HG03442 (cell line): ENCODE results near the gene FAM228B.

Experiments
- ATAC-seq: cut with Tn5 transposase; IDR thresholded peaks from one replicate; pipeline ENCODE4 v1.9.1; 2021; ENCODE audit warnings: mild to moderate bottlenecking, moderate library complexity; ENCODE audit not compliant: unreplicated experiment

The FAM228B gene

GRCh38 chr2:24200799-24201198 is 77.5 kb downstream of the FAM228B start:
- ATAC-seq: no peak

DNA sequence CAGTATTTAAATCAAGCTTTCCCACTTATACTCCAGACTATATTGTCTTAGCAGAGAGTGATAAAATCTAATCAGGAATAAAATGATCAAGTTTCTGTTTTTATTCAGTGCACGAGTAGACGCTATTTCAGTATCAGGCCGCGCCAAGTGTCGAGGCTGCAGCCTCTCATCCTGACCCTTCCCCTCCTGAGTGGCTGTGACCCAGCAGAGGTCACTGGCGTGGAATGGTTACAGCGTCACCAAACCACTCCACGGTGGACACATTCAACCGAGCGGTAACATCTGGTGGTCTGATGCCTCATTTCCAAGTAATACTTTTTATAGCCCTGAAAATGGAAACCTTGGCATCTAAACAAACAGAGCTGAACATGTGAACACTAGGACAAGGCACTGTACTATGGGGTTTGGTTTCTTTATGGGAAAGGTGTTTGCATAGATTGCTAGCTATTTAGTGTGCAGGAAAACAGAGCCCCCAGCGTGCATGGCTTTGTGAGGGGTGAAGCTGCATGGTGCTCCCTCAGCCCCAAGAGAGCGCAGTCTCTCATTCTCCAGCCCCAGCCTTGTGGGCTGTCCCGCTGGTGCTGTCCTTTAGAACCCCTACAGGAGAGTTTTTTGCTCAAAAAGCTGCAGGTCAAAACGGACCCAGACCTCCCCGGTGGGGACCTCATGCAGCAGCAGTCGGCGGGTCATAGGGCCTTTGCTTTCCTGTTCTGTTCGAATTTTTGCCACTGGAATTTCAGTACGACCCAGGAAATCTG is 79.9 kb downstream of the FAM228B start:
- no peak for ATAC-seq

DNA sequence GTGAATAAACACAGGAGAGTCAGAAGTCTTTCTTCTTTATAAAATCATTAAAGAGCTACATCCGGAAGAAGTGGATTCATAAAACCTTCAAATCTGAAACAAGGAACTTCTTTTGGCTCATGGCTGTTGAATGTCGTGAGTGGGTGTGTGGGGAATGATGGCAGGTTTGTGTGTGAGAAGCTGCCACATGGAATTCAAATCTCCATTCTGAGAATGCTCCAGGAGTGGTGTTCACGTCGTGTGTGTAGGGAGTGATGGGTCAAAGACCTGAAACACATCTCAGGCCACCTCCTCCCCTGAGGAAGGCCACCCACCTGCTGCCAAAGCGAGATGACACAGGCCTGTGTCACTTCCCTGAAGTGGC is 80.5 kb downstream of the FAM228B start:
- no peak for ATAC-seq

GRCh38 chr2:24204505-24204904 is 81.2 kb downstream of the FAM228B start:
- ATAC-seq: no peak

DNA sequence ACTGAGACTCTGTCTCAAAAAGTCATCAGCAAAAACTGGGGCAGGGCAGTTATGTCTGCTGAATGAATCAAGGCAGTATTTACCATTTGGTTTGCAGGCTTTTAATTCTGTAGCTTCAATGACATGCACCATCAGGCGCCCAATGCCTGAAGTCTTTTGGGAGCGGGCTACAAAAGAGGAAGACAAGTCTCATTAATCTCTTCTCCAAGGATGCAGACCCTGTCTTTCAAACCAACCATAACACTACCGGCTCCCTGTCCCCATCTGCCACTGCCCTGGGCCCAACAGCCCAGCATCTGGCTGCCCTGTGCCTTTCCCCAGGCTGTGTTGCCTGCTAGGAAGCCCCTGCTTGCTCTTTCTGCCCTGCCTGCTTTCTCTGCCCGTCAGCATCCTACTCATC is 81.9 kb downstream of the FAM228B start:
- ATAC-seq: no peak

DNA sequence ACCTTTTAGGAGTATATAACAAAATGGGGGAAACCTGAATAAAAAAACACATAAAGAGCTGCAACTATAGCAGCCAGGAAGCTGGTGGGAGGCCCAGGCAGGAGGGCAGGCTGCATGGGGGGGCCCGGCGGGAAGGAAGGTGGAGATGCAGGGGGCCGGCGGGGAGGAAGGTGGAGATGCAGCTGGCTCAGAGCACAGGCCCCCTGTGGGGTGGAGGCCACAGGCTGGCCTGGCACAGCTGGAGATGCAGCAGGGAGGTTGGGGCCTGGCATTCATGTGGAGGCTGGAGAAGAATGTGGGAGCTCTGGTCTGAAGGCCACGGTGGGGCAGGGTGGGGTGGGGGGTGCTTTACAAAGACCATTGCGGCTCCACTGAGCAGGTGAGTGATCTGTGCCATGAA is 83.0 kb downstream of the FAM228B start:
- no peak for ATAC-seq

DNA sequence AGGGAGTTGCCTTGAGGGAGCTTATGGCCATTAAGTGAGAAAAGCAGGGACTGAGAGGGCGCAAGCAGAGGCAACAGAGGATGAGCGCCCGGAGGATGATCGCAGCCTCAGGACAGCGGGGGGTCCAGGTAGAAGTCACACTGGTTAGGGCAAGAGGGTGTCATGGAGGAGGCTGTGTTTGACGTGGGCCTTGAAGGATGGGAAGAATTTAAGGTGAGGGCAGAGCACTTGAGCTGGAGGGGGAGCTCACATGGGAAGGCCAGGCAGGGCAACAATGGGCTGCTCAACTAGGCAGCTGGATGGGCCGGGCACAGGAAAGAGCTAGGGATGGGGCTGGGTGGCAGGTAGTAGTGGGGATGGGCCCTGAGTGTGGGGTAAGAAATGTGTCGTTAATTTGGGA is 83.4 kb downstream of the FAM228B start:
- ATAC-seq: no peak

GRCh38 chr2:24207359-24207758 is 84.1 kb downstream of the FAM228B start:
- no peak for ATAC-seq

GRCh38 chr2:24208490-24208889 is 85.2 kb downstream of the FAM228B start:
- no peak for ATAC-seq

DNA sequence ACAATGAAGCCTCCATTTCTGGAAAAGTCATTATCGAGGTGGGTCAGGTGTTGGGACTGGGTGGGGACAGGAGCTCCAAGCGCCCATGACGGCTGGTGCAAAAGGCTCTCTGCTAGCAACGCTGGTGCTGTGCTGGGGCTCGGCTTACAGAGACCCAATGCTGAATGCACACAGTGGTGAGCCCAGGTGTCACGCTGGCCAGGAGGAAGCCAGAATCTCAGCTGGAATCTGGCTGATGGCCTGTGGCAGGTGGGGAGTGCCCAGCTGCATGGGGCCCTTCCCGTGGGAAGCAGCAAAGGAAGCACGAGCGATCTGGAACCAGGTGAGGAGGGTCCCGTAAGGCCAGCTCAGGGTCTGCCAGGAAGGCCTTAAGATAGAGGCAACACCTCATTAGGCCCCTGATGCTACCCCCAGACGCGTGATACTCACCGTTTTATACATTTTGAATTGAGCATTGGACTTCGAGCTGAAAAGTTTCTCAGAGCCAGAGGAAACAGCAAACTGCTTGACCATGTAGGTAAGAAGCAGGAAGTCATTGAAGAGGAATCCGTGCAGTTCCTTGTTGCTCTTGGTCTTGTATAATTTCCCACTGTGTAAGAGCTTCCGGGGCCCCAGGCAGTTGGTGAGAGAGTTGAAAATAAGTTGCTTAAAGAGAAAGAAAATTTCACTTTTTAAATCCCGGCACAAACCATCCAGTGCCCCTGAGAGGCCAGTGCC is 86.3 kb downstream of the FAM228B start:
- ATAC-seq: no peak

- ATAC-seq: no peak
Observed at GRCh38 chr2:24210106-24210455, 86.8 kb downstream of the FAM228B start.

GRCh38 chr2:24210723-24211122 is 87.5 kb downstream of the FAM228B start:
- ATAC-seq: no peak

- ATAC-seq: no peak
Observed at GRCh38 chr2:24211408-24211807, 88.1 kb downstream of the FAM228B start.

DNA sequence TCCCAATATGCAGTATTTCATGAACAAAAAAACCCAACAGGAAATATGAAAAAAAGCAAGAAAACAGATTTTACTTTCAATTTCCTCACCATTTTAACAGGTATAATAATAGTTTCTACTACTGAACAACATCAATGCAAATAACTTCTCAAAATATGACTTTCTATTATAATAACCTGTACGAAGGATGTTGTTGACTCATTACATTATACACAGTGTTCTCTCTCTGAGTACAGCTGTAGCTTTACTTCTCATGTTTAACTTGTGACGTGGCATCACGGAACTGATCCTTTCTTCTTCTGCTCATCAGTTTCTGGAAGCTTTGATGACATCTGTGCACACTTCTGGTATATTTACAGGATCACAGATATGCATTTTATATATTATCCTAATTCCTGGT is 91.6 kb downstream of the FAM228B start:
- peak; percentile 97 for ATAC-seq
